Measurements from ENCODE around the gene OSER1. TPM values are rescaled to one million over a fixed set of nuclear protein-coding genes. Genes with fewer than 3 reads are reported as not detected.
A peak's percentile ranks its signal among the peaks of the same experiment; 100 is the strongest.

The OSER1 gene
- total and polyA plus RNA-seq, 9 of the 15 experiments (the other 6 are each of a cell fraction or from before 2014, with no cell fraction given): 15.5 to 57.3 (median 19.9) TPM

DNA sequence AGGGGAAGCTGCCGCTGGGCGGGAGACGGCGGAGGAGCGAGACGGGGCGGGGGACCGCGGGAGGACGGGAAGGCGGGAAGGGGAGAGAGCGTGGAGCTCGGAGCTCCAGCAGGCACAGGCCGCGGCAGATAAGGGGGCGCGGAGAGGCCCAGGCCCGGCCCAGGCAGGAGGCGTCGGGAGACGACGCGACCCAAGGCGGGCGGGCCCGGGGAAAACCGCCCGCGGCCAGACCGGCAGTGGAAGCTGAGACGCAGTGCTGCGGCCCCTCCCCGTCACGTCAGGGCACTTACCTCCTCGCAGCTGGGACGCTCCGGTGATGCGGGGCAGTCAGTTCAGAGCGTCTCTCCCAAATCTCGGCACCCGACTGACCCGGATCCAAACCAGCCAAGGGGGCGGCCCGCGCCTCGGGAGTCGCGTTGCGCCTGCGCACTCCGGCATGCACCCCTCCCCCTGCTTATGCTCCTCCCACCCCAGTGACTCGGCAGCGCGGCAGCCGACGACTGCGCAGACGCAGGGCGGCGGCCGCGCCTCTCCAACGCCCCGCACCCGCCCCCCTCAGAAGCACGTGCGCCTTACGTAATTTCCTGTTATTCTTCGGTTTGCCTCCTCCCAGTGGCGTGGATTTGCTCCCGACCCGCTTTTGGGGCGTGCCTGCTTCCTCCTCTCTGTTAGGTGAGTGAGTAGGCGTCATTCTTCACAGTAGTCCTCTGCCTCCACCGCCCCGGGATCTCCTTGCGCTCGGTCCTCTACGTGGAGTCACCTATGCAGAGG, at the start of gene OSER1 (continued):
- TF ChIP-seq, protein P1, sequence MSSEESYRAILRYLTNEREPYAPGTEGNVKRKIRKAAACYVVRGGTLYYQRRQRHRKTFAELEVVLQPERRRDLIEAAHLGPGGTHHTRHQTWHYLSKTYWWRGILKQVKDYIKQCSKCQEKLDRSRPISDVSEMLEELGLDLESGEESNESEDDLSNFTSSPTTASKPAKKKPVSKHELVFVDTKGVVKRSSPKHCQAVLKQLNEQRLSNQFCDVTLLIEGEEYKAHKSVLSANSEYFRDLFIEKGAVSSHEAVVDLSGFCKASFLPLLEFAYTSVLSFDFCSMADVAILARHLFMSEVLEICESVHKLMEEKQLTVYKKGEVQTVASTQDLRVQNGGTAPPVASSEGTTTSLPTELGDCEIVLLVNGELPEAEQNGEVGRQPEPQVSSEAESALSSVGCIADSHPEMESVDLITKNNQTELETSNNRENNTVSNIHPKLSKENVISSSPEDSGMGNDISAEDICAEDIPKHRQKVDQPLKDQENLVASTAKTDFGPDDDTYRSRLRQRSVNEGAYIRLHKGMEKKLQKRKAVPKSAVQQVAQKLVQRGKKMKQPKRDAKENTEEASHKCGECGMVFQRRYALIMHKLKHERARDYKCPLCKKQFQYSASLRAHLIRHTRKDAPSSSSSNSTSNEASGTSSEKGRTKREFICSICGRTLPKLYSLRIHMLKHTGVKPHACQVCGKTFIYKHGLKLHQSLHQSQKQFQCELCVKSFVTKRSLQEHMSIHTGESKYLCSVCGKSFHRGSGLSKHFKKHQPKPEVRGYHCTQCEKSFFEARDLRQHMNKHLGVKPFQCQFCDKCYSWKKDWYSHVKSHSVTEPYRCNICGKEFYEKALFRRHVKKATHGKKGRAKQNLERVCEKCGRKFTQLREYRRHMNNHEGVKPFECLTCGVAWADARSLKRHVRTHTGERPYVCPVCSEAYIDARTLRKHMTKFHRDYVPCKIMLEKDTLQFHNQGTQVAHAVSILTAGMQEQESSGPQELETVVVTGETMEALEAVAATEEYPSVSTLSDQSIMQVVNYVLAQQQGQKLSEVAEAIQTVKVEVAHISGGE (CRISPR knock-in tag; IDR thresholded peaks at IDR 0.05): peak in 1 of 3 experiments; percentile 56; a peak in 2 of 6 replicates
- TF ChIP-seq TRIM24 (IDR thresholded peaks at IDR 0.05): no peak; a peak in 1 of 4 replicates
- TF ChIP-seq FUS (optimal IDR thresholded peaks at IDR 0.05; ENCODE audit: low read depth, low read length): no peak
- TF ChIP-seq DPF2 (IDR thresholded peaks at IDR 0.05): no peak
- TF ChIP-seq ZNF316 (IDR thresholded peaks at IDR 0.05): no peak
- TF ChIP-seq HDAC1 (IDR thresholded peaks at IDR 0.05): peak in 1 of 2 experiments; percentile 74; a peak in 1 of 4 replicates
- peak; percentile 88 for TF ChIP-seq RBBP5 (IDR thresholded peaks at IDR 0.05; ENCODE audit: borderline replicate concordance, insufficient read depth, low read length, poor library complexity, severe bottlenecking)
- TF ChIP-seq POU5F1 (IDR thresholded peaks at IDR 0.05; ENCODE audit: borderline replicate concordance, low read depth, low read length, partially characterized antibody): peak; percentile 38
- peak; percentile 80 for TF ChIP-seq ZNF263 (CRISPR knock-in tag; IDR thresholded peaks at IDR 0.05; ENCODE audit: borderline replicate concordance)
- peak; percentile 71 for TF ChIP-seq ETV1 (tag; conservative IDR thresholded peaks at IDR 0.05; ENCODE audit: low read depth)
- TF ChIP-seq, protein P2, sequence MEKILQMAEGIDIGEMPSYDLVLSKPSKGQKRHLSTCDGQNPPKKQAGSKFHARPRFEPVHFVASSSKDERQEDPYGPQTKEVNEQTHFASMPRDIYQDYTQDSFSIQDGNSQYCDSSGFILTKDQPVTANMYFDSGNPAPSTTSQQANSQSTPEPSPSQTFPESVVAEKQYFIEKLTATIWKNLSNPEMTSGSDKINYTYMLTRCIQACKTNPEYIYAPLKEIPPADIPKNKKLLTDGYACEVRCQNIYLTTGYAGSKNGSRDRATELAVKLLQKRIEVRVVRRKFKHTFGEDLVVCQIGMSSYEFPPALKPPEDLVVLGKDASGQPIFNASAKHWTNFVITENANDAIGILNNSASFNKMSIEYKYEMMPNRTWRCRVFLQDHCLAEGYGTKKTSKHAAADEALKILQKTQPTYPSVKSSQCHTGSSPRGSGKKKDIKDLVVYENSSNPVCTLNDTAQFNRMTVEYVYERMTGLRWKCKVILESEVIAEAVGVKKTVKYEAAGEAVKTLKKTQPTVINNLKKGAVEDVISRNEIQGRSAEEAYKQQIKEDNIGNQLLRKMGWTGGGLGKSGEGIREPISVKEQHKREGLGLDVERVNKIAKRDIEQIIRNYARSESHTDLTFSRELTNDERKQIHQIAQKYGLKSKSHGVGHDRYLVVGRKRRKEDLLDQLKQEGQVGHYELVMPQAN (IDR thresholded peaks at IDR 0.05; ENCODE audit: borderline replicate concordance): peak; percentile 79
- TF ChIP-seq BCL6 (CRISPR knock-in tag; IDR thresholded peaks at IDR 0.05): no peak
- TF ChIP-seq ZNF431 (CRISPR knock-in tag; IDR thresholded peaks at IDR 0.05): no peak
- peak; percentile 87 for TF ChIP-seq SOX6 (IDR thresholded peaks at IDR 0.05)
- no peak for TF ChIP-seq GABPB2 (CRISPR knock-in tag; conservative IDR thresholded peaks at IDR 0.05)
- TF ChIP-seq, protein P3, sequence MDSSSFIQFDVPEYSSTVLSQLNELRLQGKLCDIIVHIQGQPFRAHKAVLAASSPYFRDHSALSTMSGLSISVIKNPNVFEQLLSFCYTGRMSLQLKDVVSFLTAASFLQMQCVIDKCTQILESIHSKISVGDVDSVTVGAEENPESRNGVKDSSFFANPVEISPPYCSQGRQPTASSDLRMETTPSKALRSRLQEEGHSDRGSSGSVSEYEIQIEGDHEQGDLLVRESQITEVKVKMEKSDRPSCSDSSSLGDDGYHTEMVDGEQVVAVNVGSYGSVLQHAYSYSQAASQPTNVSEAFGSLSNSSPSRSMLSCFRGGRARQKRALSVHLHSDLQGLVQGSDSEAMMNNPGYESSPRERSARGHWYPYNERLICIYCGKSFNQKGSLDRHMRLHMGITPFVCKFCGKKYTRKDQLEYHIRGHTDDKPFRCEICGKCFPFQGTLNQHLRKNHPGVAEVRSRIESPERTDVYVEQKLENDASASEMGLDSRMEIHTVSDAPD (CRISPR knock-in tag; IDR thresholded peaks at IDR 0.05): no peak
- TF ChIP-seq NONO (IDR thresholded peaks at IDR 0.05; ENCODE audit: low read depth in 2 of 2, low read length in 1 of 2): no peak
- TF ChIP-seq KLF13 (tag; IDR thresholded peaks at IDR 0.05; ENCODE audit: borderline replicate concordance, low read depth): peak; percentile 78; the same call in 1 of the 2 replicates
- no peak for TF ChIP-seq ZNF57 (CRISPR knock-in tag; IDR thresholded peaks at IDR 0.05)
- TF ChIP-seq CCNT2 (IDR thresholded peaks at IDR 0.05; ENCODE audit: borderline replicate concordance, extremely low read depth, insufficient read length, low read depth, low read length): peak; percentile 88
- no peak for TF ChIP-seq XRCC3 (IDR thresholded peaks at IDR 0.05)
